Measurements from ENCODE around the gene BMF.
"Not testable (repeated sequence)": the region's sequence is repeated elsewhere in the genome, so short reads cannot be mapped to it uniquely, and the experiment has no call there.

Gene BMF

DNA sequence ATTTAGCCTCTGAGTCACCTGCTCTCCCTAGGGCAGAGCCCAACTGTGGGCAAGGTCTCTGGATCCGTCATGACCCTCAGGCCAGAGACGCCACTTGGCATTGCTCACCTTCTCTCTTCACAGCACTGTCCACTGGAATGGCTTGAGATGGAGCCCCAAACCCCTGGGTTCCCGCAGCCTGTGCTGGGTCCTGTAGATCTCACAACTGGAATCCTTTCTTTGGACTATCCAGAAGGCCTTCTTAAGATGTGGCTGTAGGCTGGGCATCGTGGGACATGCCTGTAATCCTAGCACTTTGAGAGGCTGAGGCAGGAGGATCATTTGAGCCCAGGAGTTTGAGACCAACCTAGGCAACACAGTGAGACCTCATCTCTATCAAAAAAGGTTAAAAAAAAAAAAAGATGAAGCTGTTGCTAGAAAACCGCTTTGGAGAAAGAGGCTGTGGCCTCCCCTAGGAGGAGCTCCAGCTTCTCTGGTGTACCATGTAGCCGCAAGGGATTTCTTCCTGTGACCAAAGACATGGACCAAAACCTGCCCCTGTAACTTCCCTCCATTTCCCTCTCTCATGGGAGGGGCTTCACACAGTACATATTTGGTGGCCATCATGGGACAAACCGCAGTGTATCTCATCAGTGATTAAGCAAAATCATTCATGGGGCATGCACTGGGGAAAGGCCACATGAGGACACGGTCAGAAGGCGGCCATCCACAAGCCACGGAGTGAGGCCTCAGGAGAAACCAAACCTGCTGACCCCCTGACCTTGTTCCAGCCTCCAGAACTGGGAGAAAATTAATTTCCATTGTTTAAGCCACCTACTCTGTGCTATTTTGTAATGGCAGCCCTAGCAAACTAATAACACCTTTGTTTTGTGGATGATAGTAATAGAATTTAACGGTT, 28.9 kb upstream of the BMF start:
- H3K27me3 ChIP-seq (ENCODE audit: low read depth, low read length), result no peaks in the 10 kb centered on the region
- no peaks in the 10 kb centered on the region for H3K4me1 ChIP-seq (ENCODE audit: control insufficient read depth in 1 of 2, insufficient read depth in 2 of 2, low read length in 2 of 2)
- H3K9me3 ChIP-seq (ENCODE audit: control insufficient read depth in 1 of 2, low read length in 2 of 2), result no peaks in the 10 kb centered on the region
- no peak overlapping the region for H3K27ac ChIP-seq (ENCODE audit: low read length)
- H3K4me3 ChIP-seq (ENCODE audit: low read depth in 1 of 2, low read length in 2 of 2), result no peak overlapping the region
- no peaks in the 10 kb centered on the region for H3K36me3 ChIP-seq (ENCODE audit: control insufficient read depth in 1 of 2, insufficient read depth in 2 of 2, low read length in 2 of 2)

DNA sequence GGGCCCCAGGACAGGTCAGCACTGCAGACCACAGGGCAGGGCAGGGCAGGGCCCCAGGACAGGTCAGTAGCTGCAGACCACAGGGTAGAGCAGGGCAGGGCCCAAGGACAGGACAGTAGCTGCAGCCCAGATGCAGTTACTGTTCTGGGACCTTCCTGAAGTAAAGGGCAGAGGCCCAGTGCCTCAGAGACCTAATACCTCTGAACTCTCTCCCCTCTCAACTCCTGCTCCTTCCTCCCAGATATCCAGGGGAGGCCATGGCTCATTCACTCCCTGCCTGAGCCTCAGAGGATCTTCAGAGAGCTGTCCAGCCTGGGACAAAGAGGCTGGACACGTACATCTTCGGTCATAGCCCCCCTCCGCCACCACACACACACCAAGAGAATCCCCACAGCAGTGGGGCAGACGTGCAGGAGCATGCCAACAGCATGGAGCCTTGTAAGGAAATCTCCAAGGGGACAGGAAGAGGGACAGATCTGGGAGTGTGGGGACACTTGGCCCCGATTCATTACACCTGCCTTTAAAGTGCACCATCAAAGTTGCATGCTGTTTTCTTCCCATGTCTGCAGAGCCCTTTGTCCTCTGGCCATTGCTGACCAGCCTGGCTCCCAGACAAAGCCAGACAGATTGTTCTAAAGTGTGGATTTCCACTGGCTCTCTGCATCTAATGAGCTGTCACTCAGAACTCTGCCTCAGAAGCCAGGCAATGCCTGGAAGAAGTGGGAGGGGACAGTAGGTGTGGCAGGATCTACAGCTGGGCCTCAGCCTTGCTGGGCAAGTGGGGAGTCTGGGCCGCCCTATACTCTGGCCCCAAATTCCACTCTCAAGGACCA, 28.0 kb upstream of the BMF start:
- no peaks in the 10 kb centered on the region for H3K9me3 ChIP-seq (ENCODE audit: control insufficient read depth in 1 of 2, low read length in 2 of 2)

DNA sequence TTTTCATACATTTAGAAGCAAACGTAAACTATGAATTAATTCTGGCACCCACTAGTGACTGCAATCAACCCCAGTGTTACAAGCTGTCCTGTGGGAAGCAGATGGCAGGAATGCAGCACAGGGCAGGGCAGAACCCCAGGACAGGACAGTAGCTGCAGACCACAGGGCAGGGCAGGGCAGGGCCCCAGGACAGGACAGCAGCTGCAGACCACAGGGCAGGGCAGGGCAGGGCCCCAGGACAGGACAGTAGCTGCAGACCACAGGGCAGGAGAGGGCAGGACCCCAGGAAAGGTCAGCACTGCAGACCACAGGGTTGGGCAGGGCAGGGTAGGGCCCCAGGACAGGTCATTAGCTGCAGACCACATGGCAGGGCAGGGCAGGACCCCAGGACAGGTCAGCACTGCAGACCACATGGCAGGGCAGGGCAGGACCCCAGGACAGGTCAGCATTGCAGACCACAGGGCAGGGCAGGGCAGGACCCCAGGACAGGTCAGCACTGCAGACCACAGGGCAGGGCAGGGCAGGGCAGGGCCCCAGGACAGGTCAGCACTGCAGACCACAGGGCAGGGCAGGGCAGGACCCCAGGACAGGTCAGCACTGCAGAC, 27.3 kb upstream of the BMF start:
- not testable (repeated sequence) for H3K27me3 ChIP-seq (ENCODE audit: low read depth, low read length); H3K4me1 ChIP-seq (ENCODE audit: control insufficient read depth in 1 of 2, insufficient read depth in 2 of 2, low read length in 2 of 2)

More for the DNA sequence above, 28.0 kb upstream of the BMF start:
- no peak overlapping the region for H3K4me3 ChIP-seq (ENCODE audit: low read depth in 1 of 2, low read length in 2 of 2)
- H3K27me3 ChIP-seq (ENCODE audit: low read depth, low read length), result no peaks in the 10 kb centered on the region
- H3K27ac ChIP-seq (ENCODE audit: low read length), result no peak overlapping the region
- no peaks in the 10 kb centered on the region for H3K4me1 ChIP-seq (ENCODE audit: control insufficient read depth in 1 of 2, insufficient read depth in 2 of 2, low read length in 2 of 2)
- H3K36me3 ChIP-seq (ENCODE audit: control insufficient read depth in 1 of 2, insufficient read depth in 2 of 2, low read length in 2 of 2), result no peaks in the 10 kb centered on the region

DNA sequence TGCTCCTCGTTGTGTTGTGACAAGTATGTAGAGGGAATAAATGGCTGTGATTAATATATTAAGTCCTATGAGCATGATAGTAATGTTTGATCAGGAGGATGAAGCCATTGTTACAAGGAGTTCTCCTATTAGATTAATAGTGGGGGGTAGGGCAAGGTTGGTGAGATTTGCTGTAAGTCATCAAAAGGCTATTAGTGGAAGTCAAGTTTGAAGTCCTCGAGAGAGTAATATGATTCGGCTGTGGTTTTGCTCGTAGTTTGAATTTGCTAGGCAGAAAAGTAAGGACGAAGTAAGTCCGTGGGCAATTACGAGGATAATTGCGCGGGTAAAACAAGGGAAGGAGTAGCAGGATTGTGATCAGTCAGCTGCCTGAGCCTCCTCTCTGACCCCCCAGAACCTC, 26.2 kb upstream of the BMF start:
- Histone ChIP-seq H3K36me3 (ENCODE audit: control insufficient read depth in 1 of 2, insufficient read depth in 2 of 2, low read length in 2 of 2) (no peaks in the 10 kb centered on the region), H3K9me3 (ENCODE audit: control insufficient read depth in 1 of 2, low read length in 2 of 2) (no peaks in the 10 kb centered on the region), H3K4me3 (ENCODE audit: low read depth in 1 of 2, low read length in 2 of 2) (no peak overlapping the region), H3K4me1 (ENCODE audit: control insufficient read depth in 1 of 2, insufficient read depth in 2 of 2, low read length in 2 of 2) (no peaks in the 10 kb centered on the region), H3K27me3 (ENCODE audit: low read depth, low read length) (no peaks in the 10 kb centered on the region), H3K27ac (ENCODE audit: low read length) (no peak overlapping the region)

More for the DNA sequence above, 27.3 kb upstream of the BMF start:
- H3K27ac ChIP-seq (ENCODE audit: low read length); H3K4me3 ChIP-seq (ENCODE audit: low read depth in 1 of 2, low read length in 2 of 2); H3K36me3 ChIP-seq (ENCODE audit: control insufficient read depth in 1 of 2, insufficient read depth in 2 of 2, low read length in 2 of 2); H3K9me3 ChIP-seq (ENCODE audit: control insufficient read depth in 1 of 2, low read length in 2 of 2): not testable (repeated sequence)

DNA sequence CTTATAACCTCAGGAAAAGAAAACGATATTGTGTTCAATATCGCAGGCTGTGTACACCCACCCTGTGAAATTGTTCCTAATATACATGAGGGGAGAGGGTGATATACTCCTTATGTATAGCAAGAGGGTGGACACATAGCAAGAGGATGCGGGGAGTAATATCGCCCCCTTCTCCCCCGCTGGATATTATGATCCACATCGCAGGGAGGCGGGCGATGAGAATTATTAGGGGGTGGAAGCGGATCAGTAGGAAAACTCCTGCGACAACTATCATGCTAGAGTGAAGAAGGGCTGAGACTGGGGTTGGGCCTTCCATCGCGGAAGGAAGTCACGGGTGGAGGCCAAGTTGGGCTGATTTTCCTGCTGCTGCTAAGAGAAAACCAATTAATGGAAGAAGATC, 24.9 kb upstream of the BMF start:
- no peaks in the 10 kb centered on the region for H3K4me1 ChIP-seq (ENCODE audit: control insufficient read depth in 1 of 2, insufficient read depth in 2 of 2, low read length in 2 of 2)
- H3K27me3 ChIP-seq (ENCODE audit: low read depth, low read length), result no peaks in the 10 kb centered on the region
- H3K4me3 ChIP-seq (ENCODE audit: low read depth in 1 of 2, low read length in 2 of 2), result no peak overlapping the region
- no peaks in the 10 kb centered on the region for H3K36me3 ChIP-seq (ENCODE audit: control insufficient read depth in 1 of 2, insufficient read depth in 2 of 2, low read length in 2 of 2)
- H3K27ac ChIP-seq (ENCODE audit: low read length), result no peak overlapping the region
- no peaks in the 10 kb centered on the region for H3K9me3 ChIP-seq (ENCODE audit: control insufficient read depth in 1 of 2, low read length in 2 of 2)

DNA sequence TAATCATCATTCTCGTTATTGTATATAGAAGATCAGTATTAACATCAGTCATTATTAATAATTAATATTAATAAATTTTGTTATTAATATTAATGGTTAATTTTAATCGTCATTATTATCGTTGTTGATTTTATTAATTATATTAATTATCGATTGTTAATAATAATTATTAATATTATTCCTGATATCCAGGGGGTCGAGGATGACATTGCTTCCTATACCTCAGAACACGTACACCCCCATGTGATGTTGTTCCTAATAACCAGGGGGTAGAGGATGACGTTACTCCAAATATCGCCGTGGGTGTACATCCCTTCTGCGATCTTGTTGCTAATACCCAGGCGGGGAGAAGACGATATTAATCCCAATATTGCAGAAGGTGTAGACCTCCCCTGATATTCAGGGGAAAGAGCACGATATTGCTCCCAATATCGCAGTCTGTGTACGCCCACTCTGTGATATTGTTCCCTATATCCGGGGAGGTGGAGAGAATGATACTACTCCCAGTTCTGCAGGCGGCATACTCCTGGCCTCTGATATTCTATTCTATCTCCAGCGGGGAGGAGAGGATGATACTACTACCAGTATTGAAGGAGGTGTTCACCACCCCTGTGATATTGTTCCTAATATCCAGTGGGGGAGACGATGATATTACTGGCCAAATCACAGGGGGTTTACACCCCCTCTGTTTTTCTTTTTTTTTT, 22.3 kb upstream of the BMF start:
- Histone ChIP-seq H3K36me3 (ENCODE audit: control insufficient read depth in 1 of 2, insufficient read depth in 2 of 2, low read length in 2 of 2) (no peaks in the 10 kb centered on the region), H3K27me3 (ENCODE audit: low read depth, low read length) (no peaks in the 10 kb centered on the region), H3K27ac (ENCODE audit: low read length) (no peak overlapping the region), H3K4me3 (ENCODE audit: low read depth in 1 of 2, low read length in 2 of 2) (no peak overlapping the region), H3K9me3 (ENCODE audit: control insufficient read depth in 1 of 2, low read length in 2 of 2) (no peaks in the 10 kb centered on the region), H3K4me1 (ENCODE audit: control insufficient read depth in 1 of 2, insufficient read depth in 2 of 2, low read length in 2 of 2) (no peaks in the 10 kb centered on the region)

DNA sequence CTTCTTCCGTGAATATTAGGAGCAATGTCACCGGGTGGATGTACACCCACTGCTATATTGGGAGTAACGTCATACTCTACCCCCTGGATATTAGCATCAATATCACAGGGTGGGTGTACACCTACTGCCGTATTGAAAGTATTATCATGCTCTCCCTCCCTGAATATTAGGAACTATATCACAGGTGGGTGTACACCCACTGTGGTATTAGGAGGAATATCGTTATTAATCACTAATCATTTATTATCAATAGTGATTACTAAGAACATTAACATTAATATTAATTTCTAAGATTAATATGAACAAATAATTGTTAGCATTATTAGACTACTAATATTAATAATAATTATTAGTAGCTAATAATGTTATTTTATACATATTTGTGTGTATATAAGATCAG, 21.4 kb upstream of the BMF start:
- H3K27ac ChIP-seq (ENCODE audit: low read length), result no peak overlapping the region
- no peak overlapping the region for H3K4me3 ChIP-seq (ENCODE audit: low read depth in 1 of 2, low read length in 2 of 2)
- no peaks in the 10 kb centered on the region for H3K4me1 ChIP-seq (ENCODE audit: control insufficient read depth in 1 of 2, insufficient read depth in 2 of 2, low read length in 2 of 2)
- no peaks in the 10 kb centered on the region for H3K9me3 ChIP-seq (ENCODE audit: control insufficient read depth in 1 of 2, low read length in 2 of 2)
- H3K27me3 ChIP-seq (ENCODE audit: low read depth, low read length), result no peaks in the 10 kb centered on the region
- no peaks in the 10 kb centered on the region for H3K36me3 ChIP-seq (ENCODE audit: control insufficient read depth in 1 of 2, insufficient read depth in 2 of 2, low read length in 2 of 2)

DNA sequence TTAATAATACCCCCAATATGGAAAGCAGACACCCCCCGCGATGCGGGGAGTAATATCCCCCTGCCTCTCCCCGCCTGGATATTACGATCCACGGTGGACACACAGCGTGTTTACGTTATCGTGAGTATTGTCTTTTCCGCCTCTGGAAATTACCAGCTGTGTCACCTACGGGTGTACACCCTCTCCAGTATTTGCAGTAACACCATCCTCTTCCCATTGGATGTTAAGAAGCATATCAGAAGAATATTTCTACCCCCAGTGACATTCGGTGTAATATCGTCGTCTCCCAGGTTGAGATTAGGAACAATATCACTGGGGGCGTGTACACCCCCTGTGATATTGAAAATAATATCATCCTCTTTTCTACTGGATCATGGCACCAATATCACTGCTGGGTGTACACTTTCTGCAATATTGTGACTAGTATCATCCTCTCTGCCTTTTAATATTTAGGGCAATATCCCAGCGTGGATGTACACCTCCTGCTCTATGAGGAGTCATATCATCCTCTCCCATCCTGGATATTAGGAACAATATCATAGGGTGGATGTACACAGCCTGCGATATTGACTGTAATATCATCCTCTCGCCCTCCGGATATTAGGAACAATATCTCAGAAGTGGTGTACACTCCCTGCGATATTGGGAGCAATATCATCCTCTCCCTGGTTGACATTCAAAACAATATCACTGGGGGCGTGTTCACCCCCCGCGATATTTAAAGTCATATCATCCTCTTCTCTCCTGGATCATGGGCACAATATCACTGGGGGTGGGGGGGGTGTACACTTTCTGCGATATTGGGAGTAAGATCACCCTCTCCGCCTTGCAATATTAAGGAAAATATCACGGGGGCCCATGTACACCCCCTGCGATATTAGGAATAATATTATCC, 20.3 kb upstream of the BMF start:
- Histone ChIP-seq H3K9me3 (ENCODE audit: control insufficient read depth in 1 of 2, low read length in 2 of 2) (no peaks in the 10 kb centered on the region), H3K4me3 (ENCODE audit: low read depth in 1 of 2, low read length in 2 of 2) (no peak overlapping the region), H3K27me3 (ENCODE audit: low read depth, low read length) (no peaks in the 10 kb centered on the region)

DNA sequence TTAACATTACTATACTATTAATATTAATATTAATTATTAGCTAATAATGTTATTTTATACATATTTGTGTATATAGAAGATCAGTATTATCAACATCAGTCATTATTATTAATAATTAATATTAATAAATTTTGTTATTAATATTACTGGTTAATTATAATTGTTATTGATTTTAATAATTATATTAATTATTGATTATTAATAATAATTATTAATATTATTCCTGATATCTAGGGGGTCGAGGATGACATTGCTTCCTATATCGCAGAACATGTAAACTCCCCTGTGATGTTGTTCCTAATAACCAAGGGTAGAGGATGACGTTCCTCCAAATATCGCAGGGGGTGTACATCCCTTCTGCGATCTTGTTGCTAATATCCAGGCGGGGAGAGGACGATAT, 17.3 kb upstream of the BMF start:
- H3K4me1 ChIP-seq (ENCODE audit: control insufficient read depth in 1 of 2, insufficient read depth in 2 of 2, low read length in 2 of 2), result no peaks in the 10 kb centered on the region
- no peaks in the 10 kb centered on the region for H3K9me3 ChIP-seq (ENCODE audit: control insufficient read depth in 1 of 2, low read length in 2 of 2)
- no peaks in the 10 kb centered on the region for H3K36me3 ChIP-seq (ENCODE audit: control insufficient read depth in 1 of 2, insufficient read depth in 2 of 2, low read length in 2 of 2)
- no peak overlapping the region for H3K4me3 ChIP-seq (ENCODE audit: low read depth in 1 of 2, low read length in 2 of 2)
- no peak overlapping the region for H3K27ac ChIP-seq (ENCODE audit: low read length)
- no peaks in the 10 kb centered on the region for H3K27me3 ChIP-seq (ENCODE audit: low read depth, low read length)

More for the DNA sequence above, 20.3 kb upstream of the BMF start:
- no peaks in the 10 kb centered on the region for H3K4me1 ChIP-seq (ENCODE audit: control insufficient read depth in 1 of 2, insufficient read depth in 2 of 2, low read length in 2 of 2)
- no peaks in the 10 kb centered on the region for H3K36me3 ChIP-seq (ENCODE audit: control insufficient read depth in 1 of 2, insufficient read depth in 2 of 2, low read length in 2 of 2)
- no peak overlapping the region for H3K27ac ChIP-seq (ENCODE audit: low read length)

DNA sequence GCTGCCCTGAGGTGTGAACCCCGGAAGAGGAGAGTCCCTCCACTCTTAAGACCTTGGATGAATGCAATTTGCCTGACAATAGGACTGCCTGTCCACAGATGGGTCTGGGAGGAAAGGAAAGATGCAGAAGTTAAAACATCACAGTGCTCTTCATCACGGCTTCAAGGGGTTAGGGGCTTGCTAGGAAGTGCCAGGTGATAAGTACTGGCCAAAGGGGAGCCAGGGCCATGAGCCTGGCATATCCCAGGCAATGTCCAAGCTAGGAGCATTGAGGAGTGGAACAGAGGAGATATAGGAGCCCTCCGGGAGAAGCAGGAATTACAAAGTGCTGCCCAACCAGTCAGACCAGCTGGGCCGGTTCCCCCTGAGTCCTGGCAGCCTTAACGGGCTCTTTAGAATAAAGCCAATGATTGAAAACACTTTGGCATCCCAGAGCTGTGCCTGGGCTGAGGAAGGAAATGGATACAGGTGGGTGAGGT, 16.2 kb upstream of the BMF start:
- H3K27ac ChIP-seq (ENCODE audit: low read length); H3K4me1 ChIP-seq (ENCODE audit: control insufficient read depth in 1 of 2, insufficient read depth in 2 of 2, low read length in 2 of 2); H3K4me3 ChIP-seq (ENCODE audit: low read depth in 1 of 2, low read length in 2 of 2); H3K9me3 ChIP-seq (ENCODE audit: control insufficient read depth in 1 of 2, low read length in 2 of 2); H3K27me3 ChIP-seq (ENCODE audit: low read depth, low read length); H3K36me3 ChIP-seq (ENCODE audit: control insufficient read depth in 1 of 2, insufficient read depth in 2 of 2, low read length in 2 of 2): not testable (repeated sequence)

All from muscle layer of duodenum (tissue), 2 donors.